Mucosa of stomach (tissue), 1 donor: ENCODE results near the gene AJAP1.

Experiments used
- H3K27me3 ChIP-seq: one replicate; pipeline ENCODE4 v1.7.0; 2013; ENCODE audit warnings: mild to moderate bottlenecking, low read length; ENCODE audit not compliant: control insufficient read depth, insufficient read depth
- H3K36me3 ChIP-seq: one replicate; pipeline ENCODE4 v1.7.0; 2013; ENCODE audit warnings: low read length; ENCODE audit not compliant: control insufficient read depth, insufficient read depth
- H3K4me1 ChIP-seq: one replicate; pipeline ENCODE4 v1.7.0; 2013; ENCODE audit warnings: mild to moderate bottlenecking, low read length; ENCODE audit not compliant: control insufficient read depth, insufficient read depth
- H3K4me3 ChIP-seq: one replicate; pipeline ENCODE4 v1.7.0; 2013; ENCODE audit warnings: low read length
- H3K9ac ChIP-seq: one replicate; pipeline ENCODE4 v1.7.0; 2013; ENCODE audit warnings: mild to moderate bottlenecking, low read length, moderate library complexity
- H3K9me3 ChIP-seq: one replicate; pipeline ENCODE4 v1.7.0; 2013; ENCODE audit warnings: mild to moderate bottlenecking, low read length, moderate library complexity; ENCODE audit not compliant: control insufficient read depth
- donor health status: Pancreatic carcinoma.

Gene AJAP1

GRCh38 chr1:4762146-4762545 lies 107.7 kb downstream of the AJAP1 start:
- no peak overlapping the region for H3K4me3 ChIP-seq
- no peak overlapping the region for H3K9ac ChIP-seq
- no peaks in the 10 kb centered on the region for H3K4me1 ChIP-seq
- no peaks in the 10 kb centered on the region for H3K9me3 ChIP-seq
- H3K27me3 ChIP-seq, result no peaks in the 10 kb centered on the region
- no peaks in the 10 kb centered on the region for H3K36me3 ChIP-seq

GRCh38 chr1:4767308-4767707 lies 112.9 kb downstream of the AJAP1 start:
- Histone ChIP-seq H3K36me3 (no peaks in the 10 kb centered on the region), H3K27me3 (no peaks in the 10 kb centered on the region), H3K9ac (no peak overlapping the region), H3K9me3 (no peaks in the 10 kb centered on the region), H3K4me3 (no peak overlapping the region), H3K4me1 (no peaks in the 10 kb centered on the region)

- Histone ChIP-seq H3K36me3 (no peaks in the 10 kb centered on the region), H3K9ac (no peak overlapping the region), H3K4me1 (no peaks in the 10 kb centered on the region), H3K4me3 (no peak overlapping the region), H3K27me3 (no peaks in the 10 kb centered on the region), H3K9me3 (no peaks in the 10 kb centered on the region)
These were observed 114.1 kb downstream of the AJAP1 start for GRCh38 chr1:4768553-4768952.

GRCh38 chr1:4769516-4770280 lies 115.3 kb downstream of the AJAP1 start:
- Histone ChIP-seq H3K4me1 (no peaks in the 10 kb centered on the region), H3K9me3 (no peaks in the 10 kb centered on the region), H3K9ac (no peak overlapping the region), H3K36me3 (no peaks in the 10 kb centered on the region), H3K27me3 (no peaks in the 10 kb centered on the region), H3K4me3 (no peak overlapping the region)

- no peaks in the 10 kb centered on the region for H3K9me3 ChIP-seq
- no peaks in the 10 kb centered on the region for H3K36me3 ChIP-seq
- no peak overlapping the region for H3K9ac ChIP-seq
- no peaks in the 10 kb centered on the region for H3K27me3 ChIP-seq
- H3K4me1 ChIP-seq, result no peaks in the 10 kb centered on the region
- H3K4me3 ChIP-seq, result no peak overlapping the region
These were observed 116.3 kb downstream of the AJAP1 start for GRCh38 chr1:4770713-4771112.

- H3K9me3 ChIP-seq, result no peaks in the 10 kb centered on the region
- no peak overlapping the region for H3K4me3 ChIP-seq
- no peaks in the 10 kb centered on the region for H3K4me1 ChIP-seq
- H3K9ac ChIP-seq, result no peak overlapping the region
- no peaks in the 10 kb centered on the region for H3K27me3 ChIP-seq
- no peaks in the 10 kb centered on the region for H3K36me3 ChIP-seq
These were observed 116.9 kb downstream of the AJAP1 start for GRCh38 chr1:4771267-4771666.

GRCh38 chr1:4771721-4772120 lies 117.3 kb downstream of the AJAP1 start:
- Histone ChIP-seq H3K4me1 (no peaks in the 10 kb centered on the region), H3K4me3 (no peak overlapping the region), H3K9me3 (no peaks in the 10 kb centered on the region), H3K9ac (no peak overlapping the region), H3K27me3 (no peaks in the 10 kb centered on the region), H3K36me3 (no peaks in the 10 kb centered on the region)

- H3K9ac ChIP-seq, result no peak overlapping the region
- no peaks in the 10 kb centered on the region for H3K36me3 ChIP-seq
- no peaks in the 10 kb centered on the region for H3K9me3 ChIP-seq
- H3K27me3 ChIP-seq, result no peaks in the 10 kb centered on the region
- H3K4me1 ChIP-seq, result no peaks in the 10 kb centered on the region
- no peak overlapping the region for H3K4me3 ChIP-seq
These were observed 118.0 kb downstream of the AJAP1 start for GRCh38 chr1:4772294-4773010.

- H3K9ac ChIP-seq, result no peak overlapping the region
- no peak overlapping the region for H3K4me3 ChIP-seq
- no peaks in the 10 kb centered on the region for H3K36me3 ChIP-seq
- H3K27me3 ChIP-seq, result no peaks in the 10 kb centered on the region
- H3K9me3 ChIP-seq, result no peaks in the 10 kb centered on the region
- no peaks in the 10 kb centered on the region for H3K4me1 ChIP-seq
These were observed 118.8 kb downstream of the AJAP1 start for GRCh38 chr1:4773226-4773625.

GRCh38 chr1:4775506-4775905 lies 121.1 kb downstream of the AJAP1 start:
- Histone ChIP-seq H3K9ac (no peak overlapping the region), H3K4me3 (no peak overlapping the region)

GRCh38 chr1:4778056-4778455 lies 123.6 kb downstream of the AJAP1 start:
- no peaks in the 10 kb centered on the region for H3K4me1 ChIP-seq
- no peaks in the 10 kb centered on the region for H3K36me3 ChIP-seq
- H3K4me3 ChIP-seq, result no peak overlapping the region
- no peak overlapping the region for H3K9ac ChIP-seq
- no peaks in the 10 kb centered on the region for H3K27me3 ChIP-seq
- H3K9me3 ChIP-seq, result no peaks in the 10 kb centered on the region

More at GRCh38 chr1:4775506-4775905, 121.1 kb downstream of the AJAP1 start:
- Histone ChIP-seq H3K4me1 (no peaks in the 10 kb centered on the region), H3K9me3 (no peaks in the 10 kb centered on the region), H3K27me3 (no peaks in the 10 kb centered on the region), H3K36me3 (no peaks in the 10 kb centered on the region)

GRCh38 chr1:4781646-4782045 lies 127.2 kb downstream of the AJAP1 start:
- Histone ChIP-seq H3K9ac (no peak overlapping the region), H3K27me3 (no peaks in the 10 kb centered on the region), H3K9me3 (no peaks in the 10 kb centered on the region), H3K4me1 (no peaks in the 10 kb centered on the region), H3K36me3 (no peaks in the 10 kb centered on the region), H3K4me3 (no peak overlapping the region)
